Neural progenitor cell (in vitro differentiated cells): Measurements from ENCODE around the gene HIPK2. TPM values are rescaled to one million over a fixed set of nuclear protein-coding genes. Genes with fewer than 3 reads are reported as not detected.
A peak's percentile ranks its signal among the peaks of the same experiment; 100 is the strongest.

Experiments used
- DNase-seq: peaks from one replicate; pipeline ENCODE4 v3.0.0-alpha.2; 2016; ENCODE audit warnings: low spot score
- H2AFZ ChIP-seq: fragments of 200-600 bp; sonication (generic); replicated peaks from 2 replicates; pipeline ENCODE4 v1.6.1; 2016; ENCODE audit warnings: antibody characterized with exemption
- H3F3A ChIP-seq: fragments of 200-600 bp; sonication (generic); 2 replicates; pipeline ENCODE4 v1.6.1; 2016; ENCODE audit warnings: antibody characterized with exemption, low read depth
- H3K27ac ChIP-seq: fragments of 200-600 bp; sonication (generic); 2 replicates; pipeline ENCODE4 v1.5.1; 2016; ENCODE audit warnings: mild to moderate bottlenecking
- H3K27me3 ChIP-seq: fragments of 200-600 bp; sonication (generic); 2 replicates; pipeline ENCODE4 v1.6.1; 2016; ENCODE audit warnings: mild to moderate bottlenecking, moderate library complexity
- H3K36me3 ChIP-seq: fragments of 200-600 bp; sonication (generic); 2 replicates; pipeline ENCODE4 v1.5.1; 2016
- H3K4me1 ChIP-seq: fragments of 200-600 bp; sonication (generic); 2 replicates; pipeline ENCODE4 v1.6.1; 2016; ENCODE audit warnings: mixed run types
- H3K4me2 ChIP-seq: fragments of 200-600 bp; sonication (generic); 2 replicates; pipeline ENCODE4 v1.6.1; 2016
- H3K4me3 ChIP-seq: fragments of 200-600 bp; sonication (generic); 2 replicates; pipeline ENCODE4 v1.5.1; 2016
- H3K79me2 ChIP-seq: fragments of 200-600 bp; sonication (generic); 2 replicates; pipeline ENCODE4 v1.6.1; 2016; ENCODE audit warnings: low read depth
- H3K9ac ChIP-seq: fragments of 200-600 bp; sonication (generic); 2 replicates; pipeline ENCODE4 v1.6.1; 2016
- H3K9me3 ChIP-seq: fragments of 200-600 bp; sonication (generic); 2 replicates; pipeline ENCODE4 v1.5.1; 2016; ENCODE audit warnings: low read depth
- H4K20me1 ChIP-seq: fragments of 200-600 bp; sonication (generic); 2 replicates; pipeline ENCODE4 v1.6.1; 2016; ENCODE audit warnings: low read depth
- H3K27ac Mint-ChIP-seq: 3 replicates; pipeline ENCODE4 v1.8.0; 2021; ENCODE audit warnings: mixed read lengths
- H3K27me3 Mint-ChIP-seq: 2 replicates; pipeline ENCODE4 v1.8.0; 2022; ENCODE audit warnings: low read depth, mild to moderate bottlenecking, inconsistent platforms, moderate library complexity, mixed read lengths; ENCODE audit not compliant: insufficient read depth
- H3K36me3 Mint-ChIP-seq: 3 replicates; pipeline ENCODE4 v1.8.0; 2021; ENCODE audit warnings: mixed read lengths
- H3K4me1 Mint-ChIP-seq: 3 replicates; pipeline ENCODE4 v1.8.0; 2021; ENCODE audit warnings: mixed read lengths
- H3K4me3 Mint-ChIP-seq: 3 replicates; pipeline ENCODE4 v1.8.0; 2021; ENCODE audit warnings: mild to moderate bottlenecking, moderate library complexity, mixed read lengths
- H3K9me3 Mint-ChIP-seq: 3 replicates; pipeline ENCODE4 v1.8.0; 2020; ENCODE audit warnings: mixed read lengths
- EZH2 ChIP-seq: fragments of 200-600 bp; sonication (generic); IDR thresholded peaks from 2 replicates; pipeline ENCODE4 v1.6.1; 2017; ENCODE audit warnings: antibody characterized with exemption, mild to moderate bottlenecking, moderate library complexity
- EZH2phosphoT487 ChIP-seq: fragments of 200-600 bp; sonication (generic); IDR thresholded peaks from 2 replicates; pipeline ENCODE4 v1.6.1; 2017; ENCODE audit warnings: antibody characterized with exemption
- total RNA-seq: library from RNA; depleted of rRNA; stranded (reverse); fragments of >200 nt; gene quantifications from 2 replicates; pipeline ENCODE4 v1.2.3, GENCODE V29; 2015; ENCODE audit warnings: low replicate concordance
- TF ChIP-seq, protein P1 (sequence below): fragments of 200-600 bp; sonication (generic); IDR thresholded peaks from 2 replicates; pipeline ENCODE4 v1.5.1; 2017; ENCODE audit warnings: antibody characterized with exemption, mild to moderate bottlenecking

Gene HIPK2
- total RNA-seq, 1 donor from 2014 or later: 12.8 TPM

DNA sequence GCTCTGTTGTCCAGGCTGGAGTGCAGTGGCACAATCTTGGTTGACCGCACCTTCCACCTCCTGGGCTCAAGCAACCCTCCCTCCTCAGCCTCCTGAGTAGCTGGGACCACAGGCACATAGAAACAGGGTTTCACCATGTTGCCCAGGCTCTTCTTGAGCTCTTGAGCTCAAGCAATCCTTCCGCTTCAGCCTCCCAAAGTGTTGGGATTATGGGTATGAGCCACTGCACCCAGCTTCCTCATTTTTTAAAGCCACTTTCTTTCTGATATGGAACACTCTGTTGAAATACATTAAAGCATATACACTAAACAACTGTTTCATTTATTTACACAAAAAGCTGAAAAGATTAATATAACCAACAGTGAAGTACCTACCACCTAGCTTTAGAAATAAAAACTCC, 137.1 kb downstream of the HIPK2 start:
- no peaks in the 10 kb centered on the region for H3K9me3 ChIP-seq
- H3K79me2 ChIP-seq: no peaks in the 10 kb centered on the region
- H3K4me3 Mint-ChIP-seq: no peak overlapping the region
- no peak overlapping the region for H3K9ac ChIP-seq
- H3K27me3 Mint-ChIP-seq: peaks cover 2% of the 10 kb centered on the region
- peaks cover 6% of the 10 kb centered on the region for H3K4me1 Mint-ChIP-seq
- TF ChIP-seq, protein P1, sequence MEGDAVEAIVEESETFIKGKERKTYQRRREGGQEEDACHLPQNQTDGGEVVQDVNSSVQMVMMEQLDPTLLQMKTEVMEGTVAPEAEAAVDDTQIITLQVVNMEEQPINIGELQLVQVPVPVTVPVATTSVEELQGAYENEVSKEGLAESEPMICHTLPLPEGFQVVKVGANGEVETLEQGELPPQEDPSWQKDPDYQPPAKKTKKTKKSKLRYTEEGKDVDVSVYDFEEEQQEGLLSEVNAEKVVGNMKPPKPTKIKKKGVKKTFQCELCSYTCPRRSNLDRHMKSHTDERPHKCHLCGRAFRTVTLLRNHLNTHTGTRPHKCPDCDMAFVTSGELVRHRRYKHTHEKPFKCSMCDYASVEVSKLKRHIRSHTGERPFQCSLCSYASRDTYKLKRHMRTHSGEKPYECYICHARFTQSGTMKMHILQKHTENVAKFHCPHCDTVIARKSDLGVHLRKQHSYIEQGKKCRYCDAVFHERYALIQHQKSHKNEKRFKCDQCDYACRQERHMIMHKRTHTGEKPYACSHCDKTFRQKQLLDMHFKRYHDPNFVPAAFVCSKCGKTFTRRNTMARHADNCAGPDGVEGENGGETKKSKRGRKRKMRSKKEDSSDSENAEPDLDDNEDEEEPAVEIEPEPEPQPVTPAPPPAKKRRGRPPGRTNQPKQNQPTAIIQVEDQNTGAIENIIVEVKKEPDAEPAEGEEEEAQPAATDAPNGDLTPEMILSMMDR: no peak
- H3K4me1 ChIP-seq: peaks cover 6% of the 10 kb centered on the region
- H4K20me1 ChIP-seq: peaks cover 20% of the 10 kb centered on the region
- H3K27ac ChIP-seq: no peak overlapping the region
- H3K9me3 Mint-ChIP-seq: peaks cover 8% of the 10 kb centered on the region
- H3K36me3 ChIP-seq: no peaks in the 10 kb centered on the region
- peaks cover 9% of the 10 kb centered on the region for H3F3A ChIP-seq
- H3K4me3 ChIP-seq: no peak overlapping the region
- peaks cover 21% of the 10 kb centered on the region for H3K36me3 Mint-ChIP-seq
- H3K4me2 ChIP-seq: no peak overlapping the region
- DNase-seq: no peak
- no peak overlapping the region for H2AFZ ChIP-seq
- H3K27ac Mint-ChIP-seq: no peak overlapping the region
- no peaks in the 10 kb centered on the region for H3K27me3 ChIP-seq

DNA sequence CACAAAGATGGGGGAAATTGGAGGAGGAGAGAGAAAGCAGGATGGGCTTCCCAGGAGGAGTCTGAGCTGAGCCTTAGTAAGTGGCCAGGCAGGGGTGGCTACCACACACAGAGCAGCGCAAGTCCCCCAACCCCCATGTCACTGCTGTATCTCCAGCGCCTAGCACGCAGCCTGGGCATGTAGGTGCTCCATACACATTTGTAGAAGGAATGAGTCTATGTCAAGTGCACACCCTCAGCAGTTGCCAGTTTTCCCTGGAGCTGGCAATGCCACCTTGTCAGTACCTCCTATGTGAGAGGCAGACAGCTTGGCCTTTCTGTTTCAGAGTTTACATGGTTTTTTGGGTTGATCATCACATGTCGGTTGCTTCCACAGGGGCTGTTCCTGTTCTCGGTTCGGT, 138.2 kb downstream of the HIPK2 start:
- Mint-ChIP-seq H3K27ac (no peak overlapping the region), H3K4me1 (peaks cover 14% of the 10 kb centered on the region)
- peaks cover 10% of the 10 kb centered on the region for H4K20me1 ChIP-seq

DNA sequence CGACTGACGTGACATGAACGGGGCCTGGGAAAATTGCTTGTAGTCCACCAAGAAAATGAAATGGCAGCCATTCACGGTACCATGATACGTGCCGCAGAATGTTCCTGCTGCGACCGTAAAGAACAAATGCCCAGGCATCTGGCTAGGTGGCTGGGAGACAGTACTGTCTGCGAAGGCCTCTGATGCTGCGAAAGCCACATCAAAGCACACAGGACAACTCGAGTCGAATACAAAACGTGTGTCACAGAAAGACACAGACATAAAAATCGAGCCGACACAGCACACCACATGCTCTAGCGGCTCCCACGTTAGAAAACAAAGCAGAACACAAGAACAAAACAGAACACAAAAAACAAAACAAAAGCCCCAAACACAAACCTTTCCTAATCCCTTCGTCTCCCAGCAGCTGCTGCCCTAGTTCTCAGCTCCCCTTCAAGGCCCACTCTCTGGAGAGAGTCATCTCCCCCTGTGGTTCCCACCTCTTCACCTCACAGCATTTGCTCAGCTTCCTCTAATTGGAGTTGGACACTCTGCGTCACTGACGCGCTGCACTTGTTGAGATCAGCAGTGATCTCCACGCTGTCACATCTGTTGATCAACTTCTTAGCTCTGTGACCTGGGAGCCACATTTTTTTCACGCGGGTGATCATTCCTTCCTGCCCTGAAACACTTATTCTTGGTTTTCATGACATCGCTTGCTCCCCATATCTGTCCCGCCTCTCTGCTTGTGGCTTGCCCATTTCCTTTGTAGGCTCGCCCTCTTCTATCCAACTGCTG, 142.1 kb downstream of the HIPK2 start:
- H4K20me1 ChIP-seq: peaks cover 7% of the 10 kb centered on the region
- H3K4me2 ChIP-seq: peak overlapping the region; percentile 55
- H3K4me1 Mint-ChIP-seq: peaks cover 17% of the 10 kb centered on the region
- H3K27me3 Mint-ChIP-seq: peaks cover 2% of the 10 kb centered on the region
- DNase-seq: peak; percentile 76
- no peaks in the 10 kb centered on the region for H3K9me3 ChIP-seq
- no peaks in the 10 kb centered on the region for H3K79me2 ChIP-seq
- peaks cover 29% of the 10 kb centered on the region for H3K36me3 Mint-ChIP-seq
- no peak overlapping the region for H2AFZ ChIP-seq
- no peaks in the 10 kb centered on the region for H3K36me3 ChIP-seq
- H3K9me3 Mint-ChIP-seq: peaks cover 8% of the 10 kb centered on the region
- H3K27ac Mint-ChIP-seq: peak overlapping the region; percentile 89
- no peak overlapping the region for H3K4me3 ChIP-seq
- peaks cover 15% of the 10 kb centered on the region for H3F3A ChIP-seq
- H3K9ac ChIP-seq: no peak overlapping the region
- H3K4me1 ChIP-seq: peaks cover 13% of the 10 kb centered on the region
- TF ChIP-seq EZH2: no peak
- peak overlapping the region; percentile 82 for H3K27ac ChIP-seq
- H3K4me3 Mint-ChIP-seq: no peak overlapping the region
- H3K27me3 ChIP-seq: no peaks in the 10 kb centered on the region

More for the DNA sequence above, 138.2 kb downstream of the HIPK2 start:
- no peaks in the 10 kb centered on the region for H3K36me3 ChIP-seq
- Mint-ChIP-seq H3K4me3 (no peak overlapping the region), H3K27me3 (peaks cover 2% of the 10 kb centered on the region), H3K36me3 (peaks cover 24% of the 10 kb centered on the region), H3K9me3 (peaks cover 8% of the 10 kb centered on the region)
- no peak overlapping the region for H3K4me3 ChIP-seq
- no peaks in the 10 kb centered on the region for H3K27me3 ChIP-seq
- TF ChIP-seq EZH2phosphoT487 (no peak), EZH2 (no peak)
- TF ChIP-seq, protein P1: no peak
- H3K27ac ChIP-seq: no peak overlapping the region
- H3K4me1 ChIP-seq: peaks cover 13% of the 10 kb centered on the region
- H3K79me2 ChIP-seq: no peaks in the 10 kb centered on the region
- no peak overlapping the region for H3K4me2 ChIP-seq
- no peak for DNase-seq
- no peak overlapping the region for H3K9ac ChIP-seq
- H3F3A ChIP-seq: peaks cover 15% of the 10 kb centered on the region
- H3K9me3 ChIP-seq: no peaks in the 10 kb centered on the region
- no peak overlapping the region for H2AFZ ChIP-seq

DNA sequence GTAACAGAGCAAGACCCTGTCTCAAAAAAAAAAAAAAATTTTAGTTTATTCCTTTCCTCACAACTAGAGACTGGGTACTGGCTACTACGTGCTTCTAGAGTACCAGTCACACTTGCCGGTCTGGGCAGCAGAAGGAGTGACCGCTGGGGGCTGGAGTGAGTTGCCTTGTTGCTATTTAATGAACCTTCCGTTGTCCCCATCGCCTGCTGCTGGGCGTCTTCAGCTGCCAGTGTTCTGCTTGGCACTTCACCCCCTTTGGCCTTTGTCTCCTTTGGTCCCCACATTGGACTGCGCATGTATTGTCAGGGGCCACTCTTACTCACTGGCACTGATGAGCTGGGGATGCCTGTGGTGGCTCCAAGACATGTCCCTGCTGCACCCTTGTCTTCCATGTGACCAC, 143.7 kb downstream of the HIPK2 start:
- H3K4me3 ChIP-seq: no peak overlapping the region
- H2AFZ ChIP-seq: no peak overlapping the region
- Mint-ChIP-seq H3K4me1 (peaks cover 19% of the 10 kb centered on the region), H3K27me3 (peaks cover 2% of the 10 kb centered on the region), H3K36me3 (peaks cover 34% of the 10 kb centered on the region), H3K9me3 (peaks cover 8% of the 10 kb centered on the region), H3K27ac (no peak overlapping the region), H3K4me3 (no peak overlapping the region)
- H3K79me2 ChIP-seq: no peaks in the 10 kb centered on the region
- no peaks in the 10 kb centered on the region for H3K36me3 ChIP-seq
- H3K4me1 ChIP-seq: peaks cover 13% of the 10 kb centered on the region
- TF ChIP-seq, protein P1: no peak
- TF ChIP-seq EZH2phosphoT487 (no peak), EZH2 (no peak)
- H3K9ac ChIP-seq: no peak overlapping the region
- H3K9me3 ChIP-seq: no peaks in the 10 kb centered on the region
- H4K20me1 ChIP-seq: no peaks in the 10 kb centered on the region
- no peak overlapping the region for H3K4me2 ChIP-seq
- H3F3A ChIP-seq: peaks cover 15% of the 10 kb centered on the region
- DNase-seq: no peak
- no peak overlapping the region for H3K27ac ChIP-seq
- no peaks in the 10 kb centered on the region for H3K27me3 ChIP-seq
